HCT116 (cell line): ENCODE data around the gene EIPR1.

ENCODE experiments used
- CEBPB ChIP-seq: IDR thresholded peaks from 2 replicates; pipeline ENCODE4 v1.6.1; 2012; ENCODE audit warnings: low read depth
- CTCF ChIP-seq, 3 experiments: fragments of 200-600 bp in 1 of 3; sonication (generic) in 1 of 3; IDR thresholded peaks in 2 of 3; conservative IDR thresholded peaks in 1 of 3; 2 replicates each; pipeline ENCODE4 v1.5.1; 2012 to 2017; ENCODE audit warnings: low read depth in 2 of 3, low read length in 2 of 3, antibody characterized with exemption in 1 of 3, borderline replicate concordance in 1 of 3, control low read depth in 1 of 3, mild to moderate bottlenecking in 1 of 3, mixed read lengths in 1 of 3, mixed run types in 1 of 3, moderate library complexity in 1 of 3; ENCODE audit not compliant: insufficient read depth in 1 of 3
- EGR1 ChIP-seq: IDR thresholded peaks from 2 replicates; pipeline ENCODE4 v1.6.1; 2012; ENCODE audit warnings: low read depth
- ELF1 ChIP-seq: IDR thresholded peaks from 2 replicates; pipeline ENCODE4 v1.6.1; 2012; ENCODE audit warnings: low read depth, borderline replicate concordance
- EZH2phosphoT487 ChIP-seq: fragments of 200-600 bp; IDR thresholded peaks from 2 replicates; pipeline ENCODE4 v1.6.1; 2018; ENCODE audit warnings: antibody characterized with exemption, borderline replicate concordance
- JUND ChIP-seq: IDR thresholded peaks from 2 replicates; pipeline ENCODE4 v1.6.1; 2012
- MAX ChIP-seq: IDR thresholded peaks from 2 replicates; pipeline ENCODE4 v1.6.1; 2012
- POLR2AphosphoS5 ChIP-seq: IDR thresholded peaks from 2 replicates; pipeline ENCODE4 v1.6.1; 2011; ENCODE audit warnings: mild to moderate bottlenecking, low read depth, low read length, moderate library complexity
- RAD21 ChIP-seq: IDR thresholded peaks from 2 replicates; pipeline ENCODE4 v1.6.1; 2012; ENCODE audit warnings: low read depth, mild to moderate bottlenecking
- REST ChIP-seq: IDR thresholded peaks from 2 replicates; pipeline ENCODE4 v1.6.1; 2012; ENCODE audit warnings: low read depth
- SIN3A ChIP-seq: IDR thresholded peaks from 2 replicates; pipeline ENCODE4 v1.6.1; 2012; ENCODE audit warnings: low read depth
- SP1 ChIP-seq: IDR thresholded peaks from 2 replicates; pipeline ENCODE4 v1.6.1; 2012; ENCODE audit warnings: low read depth
- ZBTB33 ChIP-seq: IDR thresholded peaks from 2 replicates; pipeline ENCODE4 v1.6.1; 2011; ENCODE audit warnings: mild to moderate bottlenecking, low read length, moderate library complexity; ENCODE audit not compliant: insufficient replicate concordance; ENCODE audit errors: extremely low read depth
- ZNF274 ChIP-seq: fragments of 200-500 bp; sonication (Bioruptor generic); IDR thresholded peaks from 2 replicates; pipeline ENCODE4 v1.6.1; 2014; ENCODE audit warnings: mild to moderate bottlenecking, low read depth, low read length, inconsistent platforms

GRCh38 chr2:3268705-3269029 lies 109.0 kb downstream of the EIPR1 start:
- TF ChIP-seq ZBTB33 = no peak
- TF ChIP-seq CTCF (IDR thresholded peaks at IDR 0.05 in 2 of 3, conservative IDR thresholded peaks at IDR 0.05 in 1 of 3; ENCODE audit: borderline replicate concordance in 1 of 3, insufficient read depth in 1 of 3, low read depth in 2 of 3, low read length in 2 of 3) = no peak
- no peak for TF ChIP-seq ZNF274
- TF ChIP-seq SIN3A = no peak
- TF ChIP-seq RAD21 = no peak
- no peak for TF ChIP-seq SP1
- TF ChIP-seq CEBPB = no peak
- TF ChIP-seq REST = no peak
- no peak for TF ChIP-seq MAX
- no peak for TF ChIP-seq EZH2phosphoT487
- no peak for TF ChIP-seq JUND
- no peak for TF ChIP-seq ELF1
- no peak for TF ChIP-seq POLR2AphosphoS5
- no peak for TF ChIP-seq EGR1
